HG03280 (cell line): ENCODE results near the gene PSMG1.

ENCODE experiments used
- ATAC-seq: cut with Tn5 transposase; IDR thresholded peaks from one replicate; pipeline ENCODE4 v1.9.1; 2021; ENCODE audit warnings: mild to moderate bottlenecking, moderate library complexity; ENCODE audit not compliant: unreplicated experiment

The PSMG1 gene

DNA sequence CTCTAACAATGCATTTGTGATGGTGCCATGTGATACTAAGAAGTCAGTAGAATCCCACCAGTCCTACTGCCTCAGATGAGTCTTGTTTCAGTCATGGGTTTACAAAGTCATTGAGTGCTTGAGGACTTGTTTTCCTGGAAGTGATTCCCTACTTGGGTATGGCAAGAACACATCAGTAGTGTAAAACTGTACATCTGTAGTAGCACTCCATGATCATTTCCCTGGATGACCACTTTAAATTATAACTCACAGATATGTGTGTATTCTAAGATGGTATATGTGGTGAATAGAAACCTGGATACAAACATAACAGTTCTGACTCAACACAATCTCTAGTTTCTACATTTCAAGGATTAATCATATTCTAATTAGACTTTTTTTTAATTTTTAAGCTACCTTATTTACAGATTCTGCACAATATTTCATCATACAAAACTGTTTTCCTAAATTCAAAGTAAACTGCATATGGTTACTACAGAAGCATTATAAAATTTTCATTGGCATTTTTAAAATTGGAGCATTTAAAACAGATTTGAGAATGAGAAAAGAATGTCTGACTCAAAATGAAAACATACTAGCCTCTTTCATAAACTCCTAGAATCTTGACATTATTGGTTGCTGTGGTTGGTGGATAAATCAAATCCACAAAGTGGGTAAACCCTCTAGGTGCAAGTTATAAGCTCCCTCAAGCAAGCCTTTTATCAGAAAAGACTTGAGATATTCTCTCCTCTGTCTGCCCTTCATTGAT is 6.8 kb upstream of the PSMG1 start:
- no peak for ATAC-seq

DNA sequence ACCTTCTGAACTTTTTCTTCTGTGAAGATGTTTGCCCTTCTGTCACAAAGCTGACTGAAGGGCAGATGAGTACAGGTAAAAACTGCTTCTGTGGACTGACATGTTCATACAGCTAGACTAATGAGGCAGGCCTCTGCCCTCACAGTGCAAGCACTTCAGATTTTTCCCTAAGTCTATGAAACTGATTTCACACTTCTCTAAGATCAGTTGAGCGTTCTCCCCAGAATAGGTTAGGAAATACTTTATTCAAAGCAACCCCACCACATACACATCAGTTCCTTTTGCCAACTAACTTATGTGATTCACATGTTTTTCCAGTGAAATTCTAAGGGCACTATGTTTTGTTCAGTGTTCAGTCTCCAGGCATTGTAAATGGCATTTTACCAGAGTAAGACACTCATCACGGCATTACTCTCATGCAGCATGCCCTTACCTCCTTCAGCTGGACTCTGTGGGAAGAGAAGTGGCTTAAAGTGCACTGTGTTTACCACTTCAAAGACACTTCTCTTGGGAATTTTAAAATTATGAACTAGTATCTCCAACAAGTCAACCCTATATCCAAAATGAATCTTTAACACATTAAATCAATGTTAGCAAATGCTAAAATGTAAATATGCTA is 5.4 kb upstream of the PSMG1 start:
- ATAC-seq = no peak

DNA sequence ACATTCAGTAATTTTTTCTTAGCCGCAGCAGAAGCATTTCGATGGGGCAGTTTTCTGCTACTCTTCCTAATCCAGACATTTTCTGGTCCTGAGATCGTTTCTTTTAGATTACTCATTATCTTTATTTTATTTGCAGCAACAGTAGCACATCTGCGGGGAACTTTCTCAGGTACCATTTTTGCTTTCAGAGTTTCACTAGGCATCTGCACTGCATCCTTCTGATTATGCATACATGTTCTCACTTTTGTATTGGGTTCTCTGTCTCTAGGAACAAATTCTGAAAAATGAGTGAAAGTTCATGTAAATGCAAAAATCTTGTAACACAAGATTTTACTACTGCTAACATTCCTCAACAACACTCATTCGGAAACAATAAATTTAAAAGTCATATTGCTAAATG is 3.9 kb upstream of the PSMG1 start:
- no peak for ATAC-seq

DNA sequence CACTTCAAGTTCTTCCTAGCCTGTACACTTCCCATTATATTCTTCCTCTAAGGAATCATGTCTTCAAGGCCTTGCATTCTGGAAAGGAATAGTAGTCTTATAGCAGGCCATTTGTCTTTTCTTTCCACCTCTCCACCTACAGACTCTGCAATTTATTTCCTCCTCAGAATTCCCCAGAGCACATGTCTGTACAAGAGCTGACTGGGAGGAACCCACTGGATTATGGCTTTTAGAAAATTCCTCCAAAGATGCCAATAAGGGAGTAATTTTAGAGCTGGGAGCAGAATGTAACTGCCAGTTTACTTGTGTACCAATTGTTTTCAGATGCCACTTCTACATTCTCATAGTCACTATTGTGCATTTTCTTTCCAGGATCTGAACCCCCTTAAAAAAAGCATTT is 3.4 kb upstream of the PSMG1 start:
- ATAC-seq = no peak

DNA sequence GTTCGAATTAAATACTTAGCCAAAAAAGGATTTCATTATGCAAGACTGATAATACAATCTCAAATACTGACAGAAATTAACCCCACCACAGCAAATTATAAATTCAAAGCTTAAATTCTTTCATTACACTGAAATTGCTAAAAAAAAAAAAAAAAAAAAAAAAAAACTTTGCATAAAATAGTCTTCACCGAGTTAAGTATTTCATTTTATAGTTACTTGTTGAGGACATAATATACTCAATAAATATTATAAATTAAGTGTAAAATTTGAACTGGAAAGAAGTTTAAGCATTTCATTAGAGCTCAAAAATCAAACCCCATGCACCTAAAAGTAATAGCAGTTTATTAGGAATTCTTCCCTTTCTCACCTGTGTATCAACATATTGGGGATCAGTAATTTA is 1.9 kb upstream of the PSMG1 start:
- ATAC-seq = no peak

DNA sequence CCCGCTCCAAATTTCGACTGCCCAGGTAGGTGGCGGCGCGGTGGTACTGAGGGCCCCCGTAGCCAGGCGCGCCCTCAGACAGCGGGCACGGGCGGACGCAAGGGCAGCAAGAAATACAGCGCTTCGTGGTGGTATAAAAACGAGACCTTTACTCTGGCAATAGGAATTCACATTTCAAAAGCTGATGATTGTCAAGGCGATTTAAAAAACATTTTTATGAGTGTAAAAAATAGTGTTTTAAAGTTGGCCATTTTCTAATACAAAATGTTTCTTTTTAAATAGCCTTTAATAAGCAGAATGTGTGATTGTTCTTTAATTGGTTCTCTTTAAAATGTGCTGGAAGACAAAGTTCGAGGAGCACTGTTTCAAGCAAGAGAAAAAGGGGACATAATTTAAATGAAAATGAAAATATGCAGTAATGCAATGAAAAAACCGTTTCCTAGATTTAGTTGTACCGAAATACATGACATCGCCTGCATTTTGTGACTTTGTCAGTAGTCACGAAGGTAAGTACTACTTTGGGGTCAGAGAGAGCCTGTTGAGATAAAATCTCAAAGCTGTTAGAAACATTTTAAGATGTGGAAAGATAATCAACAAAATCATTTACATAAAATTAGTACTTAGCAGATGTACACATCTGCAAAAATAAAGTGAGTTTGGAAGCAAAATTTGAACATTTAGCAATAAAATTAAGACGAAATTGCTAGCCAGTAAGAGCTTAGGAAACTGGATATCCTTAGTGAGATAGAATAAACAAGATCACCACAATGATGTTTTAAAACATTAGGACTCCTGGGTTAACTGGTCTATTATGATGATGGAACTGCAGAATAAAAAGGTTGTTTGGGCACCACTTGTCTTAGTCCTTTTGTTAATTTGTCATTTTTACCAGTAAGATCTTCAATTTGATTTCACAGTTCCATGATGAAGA is 1.1 kb upstream of the PSMG1 start:
- ATAC-seq = no peak

DNA sequence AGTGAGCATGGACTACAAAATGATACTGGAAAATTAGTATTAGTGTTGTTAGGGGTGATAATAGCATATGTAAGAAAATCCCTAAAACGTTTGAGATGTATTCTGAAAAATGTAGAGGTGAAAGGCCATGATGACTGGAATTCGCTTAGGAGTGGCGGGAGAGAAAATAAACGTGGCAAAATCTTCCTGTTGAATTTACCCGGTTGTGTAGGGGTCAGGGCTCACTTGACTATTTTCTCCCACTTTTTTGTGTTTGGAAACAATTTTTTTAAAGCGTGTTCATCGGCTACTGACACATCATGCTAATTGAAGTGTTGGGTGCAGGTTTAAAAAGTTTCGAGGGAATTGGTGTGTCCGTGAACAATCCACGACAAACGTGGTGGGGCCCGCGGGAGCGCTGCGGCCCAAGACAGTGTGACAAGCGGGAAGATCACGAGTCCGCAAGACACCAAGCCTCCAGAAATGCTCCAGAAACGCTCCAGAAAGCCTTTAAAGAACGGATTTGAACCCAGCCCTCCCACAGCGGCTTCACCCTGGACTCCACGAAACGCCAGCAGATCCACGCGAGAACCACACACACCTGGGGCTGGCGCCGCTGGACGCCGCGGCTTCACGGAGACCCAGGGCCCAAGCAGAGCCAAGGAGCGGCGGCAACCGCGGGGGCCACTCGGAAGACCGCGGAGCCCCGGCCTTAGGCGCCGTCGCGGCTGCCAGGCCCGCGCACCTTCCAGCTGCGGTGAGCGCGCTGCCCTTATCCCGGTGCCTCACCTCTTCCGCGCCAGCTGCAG is 573 bp downstream of the PSMG1 start:
- ATAC-seq = no peak

DNA sequence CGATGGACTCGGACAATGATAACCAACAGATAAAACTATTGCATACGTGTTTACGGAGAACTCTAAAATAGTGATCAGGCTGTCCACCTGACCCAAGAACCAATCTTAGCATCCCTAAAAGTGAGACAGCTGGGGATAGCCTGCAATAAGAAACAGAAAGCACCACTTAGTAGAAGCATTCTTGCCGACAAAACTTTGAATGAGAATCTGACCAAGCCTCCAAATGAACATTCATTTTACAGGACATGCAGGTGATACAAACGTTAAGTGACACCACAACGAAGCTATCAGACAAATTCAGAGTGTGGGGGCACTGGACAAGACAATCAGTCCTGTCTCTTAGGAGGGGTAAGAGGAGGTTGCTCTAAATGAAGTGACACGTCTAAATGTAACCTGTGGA is 1.2 kb downstream of the PSMG1 start:
- no peak for ATAC-seq

DNA sequence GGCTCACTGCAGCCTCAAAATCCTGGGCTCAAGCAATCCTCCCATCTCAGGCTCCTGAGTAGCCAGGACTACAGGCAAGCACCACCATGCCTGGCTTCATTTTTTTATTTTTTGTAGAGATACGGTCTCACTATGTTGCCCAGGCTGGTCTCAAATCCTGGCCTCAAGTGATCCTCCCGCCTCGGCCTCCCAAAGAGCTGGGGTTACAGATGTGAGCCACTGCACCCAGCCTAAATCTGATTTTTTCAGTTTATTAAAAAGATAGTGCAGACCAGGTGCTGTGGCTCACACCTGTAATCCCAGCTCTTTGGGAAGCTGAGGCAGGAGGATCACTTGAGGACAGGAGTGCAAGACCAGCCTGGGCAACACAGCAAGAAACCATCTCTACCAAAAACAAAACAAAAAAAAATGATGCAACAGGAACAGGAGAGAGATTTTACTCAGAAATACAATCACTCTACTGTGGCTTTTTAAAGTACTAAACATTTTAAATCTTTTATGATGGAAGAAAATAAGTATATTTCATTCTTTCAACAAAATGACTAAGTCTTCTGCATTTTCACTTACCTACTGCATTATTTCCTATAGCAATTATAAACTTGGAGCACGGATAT is 1.9 kb downstream of the PSMG1 start:
- ATAC-seq = no peak

DNA sequence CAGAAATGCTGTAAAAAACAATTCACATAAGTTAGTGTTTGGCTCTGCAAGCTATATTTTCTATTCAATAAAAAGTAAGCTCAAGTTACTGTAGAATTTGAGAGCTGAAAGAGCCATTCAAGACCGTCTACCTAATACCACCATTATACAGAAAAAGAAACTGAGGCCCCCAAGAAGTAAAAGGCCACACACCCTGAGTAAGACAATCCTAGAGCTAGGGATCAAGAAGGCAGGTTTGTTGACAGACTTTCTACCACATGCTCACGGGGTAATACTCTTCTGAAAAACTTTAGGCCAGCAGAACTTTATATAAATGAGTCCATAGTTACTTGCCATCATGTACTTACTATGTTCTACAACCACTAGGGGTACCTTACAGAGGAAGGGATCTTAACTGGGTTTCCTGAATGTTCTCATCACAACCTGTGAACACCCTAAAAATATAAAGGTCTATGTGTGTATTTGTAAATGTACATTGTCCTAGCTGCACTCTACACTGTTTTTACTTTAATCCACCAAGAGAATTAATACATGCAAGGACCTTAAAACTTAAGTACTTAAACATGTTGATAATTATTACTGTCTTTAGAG is 2.7 kb downstream of the PSMG1 start:
- no peak for ATAC-seq

DNA sequence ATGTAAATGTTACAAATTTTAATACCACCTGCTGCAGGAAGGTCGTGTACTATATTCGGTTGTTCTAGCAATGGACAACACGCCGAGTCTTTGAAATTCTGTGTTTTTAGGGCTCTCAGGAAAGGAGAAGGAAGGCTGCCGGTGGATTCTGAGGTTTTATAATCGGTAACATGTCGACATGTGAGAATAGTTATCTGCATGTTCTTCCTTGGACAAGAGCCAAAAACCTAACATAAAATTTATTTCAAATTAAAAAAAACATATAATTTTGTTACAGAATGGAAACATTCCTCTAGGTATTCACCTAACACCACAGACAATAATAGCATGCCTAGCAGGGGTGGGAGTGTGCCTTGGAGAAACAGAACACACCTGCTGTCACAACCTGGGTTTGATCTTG is 4.8 kb downstream of the PSMG1 start:
- ATAC-seq = no peak

DNA sequence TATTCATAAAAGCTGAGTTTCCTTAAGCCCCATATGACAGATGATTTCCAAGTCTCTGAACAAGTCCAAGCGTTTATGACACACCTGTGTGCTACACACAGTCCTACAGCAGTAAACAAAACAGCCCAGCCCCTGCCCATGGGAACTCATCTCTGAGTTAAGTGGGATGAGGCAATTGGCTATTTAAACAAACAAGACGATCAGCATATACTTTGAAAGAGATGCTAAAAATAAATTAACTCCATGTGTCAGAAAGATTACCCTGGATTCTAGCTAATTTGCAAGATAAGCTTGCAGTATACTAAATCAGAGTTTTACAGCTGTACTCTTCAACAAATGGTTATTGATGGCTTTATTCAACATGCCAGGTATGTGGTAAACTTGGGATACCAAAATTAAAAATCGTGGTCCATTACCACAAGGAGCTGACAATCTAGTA is 7.0 kb downstream of the PSMG1 start:
- ATAC-seq = no peak

DNA sequence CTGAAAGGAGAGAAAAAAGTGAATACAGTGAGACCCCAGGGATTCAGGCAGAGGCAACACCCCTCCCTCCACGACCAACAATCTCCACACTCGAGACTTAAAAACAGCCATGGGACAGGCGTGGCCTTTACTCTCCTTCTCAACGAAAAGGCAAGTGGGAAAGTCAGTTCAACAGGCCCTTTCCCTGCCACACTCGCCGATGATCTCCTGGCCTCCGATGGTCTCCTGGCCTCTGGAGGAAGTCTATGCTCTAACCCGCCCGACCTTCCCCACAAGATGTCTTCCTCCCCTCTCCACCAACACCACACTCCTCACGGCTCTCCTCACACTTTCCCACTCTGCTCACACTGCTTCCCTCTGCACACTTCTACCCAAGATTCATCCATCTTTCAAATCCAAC is 7.6 kb downstream of the PSMG1 start:
- no peak for ATAC-seq

DNA sequence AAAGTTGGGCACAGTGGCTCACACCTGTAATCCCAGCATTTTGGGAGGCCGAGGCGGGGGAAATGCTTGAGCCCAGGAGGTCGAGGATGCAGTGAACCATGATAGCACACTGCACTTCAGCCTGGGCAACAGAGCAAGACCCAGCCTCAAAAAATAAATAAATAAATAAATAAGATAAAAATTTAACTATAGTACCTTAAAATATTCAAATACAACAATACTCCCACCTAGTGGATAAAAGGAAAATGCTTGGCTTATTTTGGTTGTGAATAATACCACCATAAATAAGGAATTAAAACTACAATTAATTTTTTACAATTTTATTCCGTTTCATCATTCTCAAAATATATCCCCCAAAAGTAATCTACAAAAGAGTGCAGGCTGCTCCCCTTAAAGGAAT is 8.1 kb downstream of the PSMG1 start:
- ATAC-seq = no peak

DNA sequence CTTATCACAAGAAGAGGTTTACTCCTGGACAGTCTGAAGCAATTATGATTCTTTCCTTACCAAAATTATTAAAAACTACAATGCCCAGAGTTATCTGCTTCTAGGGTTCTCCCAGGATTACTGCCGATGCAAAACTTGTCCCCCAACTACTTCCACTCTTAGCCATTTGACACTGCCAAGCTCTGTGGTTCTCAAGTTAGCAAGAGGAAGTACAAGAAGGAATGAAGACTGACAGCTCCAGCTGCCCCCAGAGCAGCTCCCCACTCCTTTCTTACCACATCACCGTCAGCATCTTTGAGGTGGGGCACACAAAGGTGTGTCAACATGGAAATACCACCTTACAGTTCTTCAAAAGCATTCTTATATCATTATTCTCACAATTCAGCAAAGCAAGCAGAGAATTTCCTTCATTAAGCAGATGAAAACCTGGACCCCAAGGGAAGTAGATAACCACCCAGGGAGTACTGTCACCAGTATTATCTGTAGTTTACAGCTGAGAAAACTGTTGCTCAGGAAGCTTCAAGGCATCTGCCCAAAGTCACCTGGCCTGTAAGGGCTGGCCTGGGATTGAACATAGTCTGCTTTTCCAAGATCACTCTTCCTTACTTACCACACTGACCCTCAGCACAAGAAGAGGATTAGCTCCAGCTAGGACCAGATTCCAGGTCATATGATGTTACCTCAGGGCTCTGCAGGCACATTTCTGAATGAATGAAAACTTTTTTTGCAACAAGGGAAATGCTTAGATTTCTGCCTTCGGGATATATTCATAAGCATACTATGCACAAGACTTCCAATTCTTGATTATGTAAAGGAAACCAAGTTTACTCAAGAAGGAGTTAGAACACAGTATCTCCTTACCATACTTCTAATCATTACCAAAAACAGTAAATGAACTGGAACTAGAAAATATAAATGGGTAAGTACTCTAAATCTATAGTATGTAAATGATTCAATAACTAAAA is 9.3 kb downstream of the PSMG1 start:
- ATAC-seq = no peak

DNA sequence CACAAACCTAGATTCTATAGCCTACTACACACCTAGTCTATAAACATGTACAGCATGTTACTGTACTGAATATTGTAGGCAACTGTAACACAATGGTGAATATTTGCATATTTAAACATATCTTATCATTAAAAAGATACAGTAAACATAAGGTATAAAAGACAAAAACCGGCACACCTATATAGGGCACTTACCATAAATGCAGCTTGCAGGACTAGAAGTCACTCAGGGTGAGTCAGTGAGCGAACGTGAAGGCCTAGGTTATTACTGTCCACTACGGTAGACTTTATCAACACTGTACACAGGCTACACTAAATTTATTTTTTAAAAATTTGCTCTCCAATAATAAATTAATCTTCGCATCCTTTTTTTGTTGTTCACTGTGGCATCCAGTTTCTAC is 13.3 kb downstream of the PSMG1 start:
- no peak for ATAC-seq

DNA sequence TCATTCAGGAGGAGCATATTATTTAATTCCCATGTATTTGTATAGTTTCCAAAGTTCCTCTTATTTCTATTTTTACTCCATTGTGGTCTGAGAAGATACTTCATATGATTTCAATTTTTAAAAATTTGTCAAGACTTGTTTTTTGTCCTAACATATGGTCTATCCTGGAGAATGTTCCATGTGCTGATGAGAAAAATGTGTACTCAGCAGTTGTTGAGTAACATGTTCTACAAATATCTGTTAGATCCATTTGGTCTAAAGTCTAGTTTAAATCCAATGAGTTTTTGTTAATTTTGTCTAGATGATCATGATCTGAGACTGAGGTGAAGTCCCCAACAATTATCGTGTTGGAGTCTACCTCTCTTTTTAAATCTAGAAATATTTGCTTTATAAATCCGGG is 14.5 kb downstream of the PSMG1 start:
- no peak for ATAC-seq

DNA sequence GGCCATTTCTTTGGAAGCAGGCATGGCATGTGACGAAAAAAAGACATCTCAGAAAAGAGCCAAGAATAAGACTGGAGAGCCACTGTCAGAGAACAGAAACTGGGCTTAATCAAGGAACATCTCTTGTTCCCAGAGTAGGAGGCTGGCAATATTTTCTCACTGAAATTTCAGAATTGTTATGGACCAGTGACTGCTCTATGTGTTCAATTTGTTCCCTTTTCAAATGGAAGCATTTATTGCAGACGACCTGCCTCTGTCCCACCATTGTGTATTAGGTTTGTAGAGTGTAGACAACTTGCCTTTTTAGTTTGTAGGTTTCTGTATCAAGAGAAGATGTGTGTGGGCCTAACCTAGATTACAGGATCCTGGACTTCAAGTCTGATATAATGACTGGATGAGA is 18.7 kb downstream of the PSMG1 start:
- no peak for ATAC-seq

DNA sequence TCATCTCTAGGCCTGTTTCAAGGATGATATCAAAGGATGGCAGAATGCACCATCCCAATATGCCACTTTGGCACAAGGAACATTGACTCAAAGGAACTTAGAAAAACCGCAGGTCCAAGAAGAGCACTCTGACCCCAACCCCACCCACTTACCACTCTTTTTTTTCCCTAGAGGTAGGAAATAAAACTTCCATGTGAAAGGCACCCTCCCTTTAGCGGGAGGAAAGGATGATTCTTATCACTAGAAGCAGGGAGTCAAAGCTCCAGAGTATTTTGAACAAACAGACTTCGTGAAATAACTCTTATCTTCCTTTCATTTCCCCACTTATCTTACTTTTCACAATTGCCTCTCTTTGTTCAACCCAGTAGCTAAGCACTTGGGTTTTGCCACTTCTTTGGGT is 22.2 kb downstream of the PSMG1 start:
- ATAC-seq = no peak
